ENCODE measurements around the gene KCNIP1. TPM values are rescaled to one million over a fixed set of nuclear protein-coding genes. Genes with fewer than 3 reads are reported as not detected.

KCNIP1 gene
- total and polyA plus RNA-seq, 10 of the 15 experiments (the other 5 are each of a cell fraction or from before 2014, with no cell fraction given): not detected

GRCh38 chr5:170582644-170583330, 79.0 kb downstream of the KCNIP1 start:
- POLR2A ChIA-PET: no interaction called here
- FAIRE-seq: no peak

More at GRCh38 chr5:170582644-170583330, 79.0 kb downstream of the KCNIP1 start:
- Histone ChIP-seq H3K27me3 (replicated peaks in 1 of 2; ENCODE audit: control insufficient read depth in 2 of 2, insufficient read depth in 2 of 2, low read length in 1 of 2) (no peaks in the 10 kb centered on the region; a peak in 2 of 4 replicates), H3K36me3 (ENCODE audit: control insufficient read depth in 2 of 2, insufficient read depth in 2 of 2, low read length in 1 of 2) (no peaks in the 10 kb centered on the region), H3K9me3 (replicated peaks; ENCODE audit: control insufficient read depth, insufficient read depth, low read length) (no peaks in the 10 kb centered on the region; the same call in 2 of the 3 replicates), H3K4me3 (no peak overlapping the region), H3K4me1 (ENCODE audit: control insufficient read depth, insufficient read depth, low read length) (no peaks in the 10 kb centered on the region), H2AFZ (ENCODE audit: control insufficient read depth, low read depth, low read length) (no peak overlapping the region), H4K20me1 (ENCODE audit: control insufficient read depth, insufficient read depth) (no peaks in the 10 kb centered on the region), H3K4me2 (ENCODE audit: control insufficient read depth, insufficient read depth) (no peak overlapping the region), H3K27ac (ENCODE audit: control insufficient read depth, insufficient read depth) (no peak overlapping the region), H3K9ac (ENCODE audit: control insufficient read depth, insufficient read depth, low read length) (no peak overlapping the region), H3K79me2 (ENCODE audit: control insufficient read depth, insufficient read depth, low read length) (no peaks in the 10 kb centered on the region)
- intact Hi-C loops (cut with micrococcal nuclease; ENCODE audit: unreplicated experiment): no loop called here
- ChIA-PET RAD21 (ENCODE audit: unreplicated experiment) (no interaction called here), SMC1A (ENCODE audit: uncharacterized antibody, unreplicated experiment) (no interaction called here), CTCF (no interaction called here)
- no peak for ATAC-seq
- WGBS (ENCODE audit: insufficient coverage, insufficient replicate concordance, low lambda C conversion rate, missing lambda C conversion rate): 29% methylated on average over 6 of the region's 6 CpGs
- BruUV-seq (replicated peaks): no TSS peak
- in situ Hi-C loops (cut with MboI): no loop called here
- DNase-seq (ENCODE audit: low read depth, low spot score): no peak
- no peak for TF ChIP-seq ZNF592 (IDR thresholded peaks at IDR 0.05)
- TF ChIP-seq RBBP5 (conservative IDR thresholded peaks at IDR 0.05): no peak
- TF ChIP-seq PRDM15 (CRISPR knock-in tag; IDR thresholded peaks at IDR 0.05): no peak
- TF ChIP-seq SMAD1 (IDR thresholded peaks at IDR 0.05; ENCODE audit: low read depth, partially characterized antibody): no peak
- no peak for TF ChIP-seq HDAC2 (IDR thresholded peaks at IDR 0.05)
- no peak for TF ChIP-seq FOXK2 (IDR thresholded peaks at IDR 0.05)
- TF ChIP-seq JUND (IDR thresholded peaks at IDR 0.05; ENCODE audit: low read depth, low read length): no peak

Data from GM12878 (cell line).